HL-60 (cell line): ENCODE data around the gene JAKMIP1.

Experiments
- DNase-seq, 2 experiments: peaks; one replicate each; pipeline ENCODE4 v3.0.0-alpha.2; 2010 to 2020; ENCODE audit warnings: low read depth in 1 of 2, low spot score in 1 of 2
- H3K27ac ChIP-seq: fragments of 250-450 bp; sonication (Bioruptor Pico); replicated peaks from 2 replicates; pipeline ENCODE4 v1.5.1; 2020; ENCODE audit warnings: mild to moderate bottlenecking, moderate library complexity
- H3K27me3 ChIP-seq: fragments of 250-450 bp; sonication (Bioruptor Pico); 2 replicates; pipeline ENCODE4 v1.5.1; 2021; ENCODE audit warnings: mild to moderate bottlenecking, moderate library complexity; ENCODE audit not compliant: insufficient read depth, poor library complexity, severe bottlenecking
- H3K4me3 ChIP-seq: replicated peaks from 2 replicates; pipeline ENCODE4 v1.5.1; 2011; ENCODE audit warnings: mild to moderate bottlenecking, control low read depth, low read length; ENCODE audit not compliant: insufficient read depth
- CTCF ChIP-seq: IDR thresholded peaks from one replicate; pipeline ENCODE4 v1.5.1; 2011; ENCODE audit warnings: low read length, control low read depth, inconsistent platforms; ENCODE audit not compliant: insufficient read depth
- GABPA ChIP-seq: IDR thresholded peaks from 2 replicates; pipeline ENCODE4 v1.6.1; 2012; ENCODE audit warnings: low read depth
- POLR2AphosphoS5 ChIP-seq: IDR thresholded peaks from 2 replicates; pipeline ENCODE4 v1.6.1; 2012; ENCODE audit warnings: low read depth
- REST ChIP-seq: IDR thresholded peaks from 2 replicates; pipeline ENCODE4 v1.6.1; 2012; ENCODE audit warnings: low read depth; ENCODE audit not compliant: insufficient replicate concordance
- SPI1 ChIP-seq: IDR thresholded peaks from 2 replicates; pipeline ENCODE4 v1.6.1; 2012; ENCODE audit warnings: low read depth, mild to moderate bottlenecking, borderline replicate concordance

JAKMIP1 gene

GRCh38 chr4:6235901-6236640 is 35.7 kb upstream of the JAKMIP1 start:
- Histone ChIP-seq H3K4me3 (no peak overlapping the region), H3K27me3 (no peaks in the 10 kb centered on the region), H3K27ac (no peak overlapping the region)
- no peak for DNase-seq
- TF ChIP-seq REST (no peak), GABPA (no peak), CTCF (no peak), SPI1 (no peak), POLR2AphosphoS5 (no peak)

GRCh38 chr4:6235012-6235411 is 34.7 kb upstream of the JAKMIP1 start:
- H3K27me3 ChIP-seq = no peaks in the 10 kb centered on the region

More at GRCh38 chr4:6235012-6235411, 34.7 kb upstream of the JAKMIP1 start:
- Histone ChIP-seq H3K4me3 (no peak overlapping the region), H3K27ac (no peak overlapping the region)
- no peak for DNase-seq
- TF ChIP-seq CTCF = no peak
- TF ChIP-seq GABPA = no peak
- TF ChIP-seq SPI1 = no peak
- TF ChIP-seq POLR2AphosphoS5 = no peak
- no peak for TF ChIP-seq REST
